Measurements from ENCODE around the gene C19orf44. TPM values are rescaled to one million over a fixed set of nuclear protein-coding genes. Genes with fewer than 3 reads are reported as not detected.

Gene C19orf44
- total RNA-seq, 1 donor from 2014 or later: 3.1 TPM

DNA sequence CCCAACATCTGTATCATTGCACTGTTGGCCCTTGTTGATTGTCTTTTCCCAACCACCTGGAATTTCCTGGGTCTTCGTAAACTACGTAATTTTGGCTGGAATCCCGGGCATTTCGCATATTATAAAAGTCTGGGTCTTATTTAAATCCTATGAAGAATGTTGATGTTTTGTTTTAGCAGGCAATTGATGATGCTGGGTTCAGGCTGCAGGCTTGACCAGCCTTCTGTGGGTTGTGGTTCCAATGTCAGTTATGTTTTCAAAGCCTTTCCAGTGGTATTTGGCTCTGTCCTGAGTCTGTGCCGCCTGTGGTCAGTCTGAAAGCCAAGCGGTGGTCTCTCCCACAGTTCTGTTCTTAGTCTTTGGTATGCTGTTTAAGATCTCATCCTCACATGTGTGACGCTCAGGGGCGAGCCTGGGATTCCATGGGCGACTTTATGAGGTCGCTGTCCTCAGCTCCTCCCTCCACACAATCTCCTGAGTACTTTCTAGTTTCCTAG lies 63.6 kb downstream of the C19orf44 start:
- intact Hi-C loops (cut with DNase I): no loop called here
- DNase-seq (ENCODE audit: low spot score): no peak

DNA sequence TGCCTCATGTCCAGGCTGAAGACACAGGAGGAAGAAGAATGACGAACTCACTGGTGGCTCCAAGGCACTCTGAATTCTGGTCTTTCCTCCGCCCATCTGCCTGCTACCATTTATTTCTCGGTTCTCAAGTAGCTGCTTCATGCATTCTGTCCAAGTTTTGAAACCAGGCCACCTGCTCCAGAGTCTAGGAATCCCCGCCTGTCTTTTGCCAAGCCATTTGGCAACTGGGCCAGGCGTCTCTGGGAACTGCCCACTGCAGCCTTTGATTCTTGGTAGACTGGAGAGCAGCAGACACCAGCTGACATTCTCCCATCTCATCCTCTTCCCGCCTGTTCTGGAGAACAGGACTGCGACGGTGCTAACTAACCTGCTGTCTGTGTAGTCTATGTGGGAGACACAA lies 65.2 kb downstream of the C19orf44 start:
- intact Hi-C loops (cut with DNase I): no loop called here

GRCh38 chr19:16562608-16563025 lies 66.4 kb downstream of the C19orf44 start:
- DNase-seq (ENCODE audit: low spot score): no peak
- intact Hi-C loops (cut with DNase I): no loop called here

More for the DNA sequence above, 65.2 kb downstream of the C19orf44 start:
- DNase-seq (ENCODE audit: low spot score): no peak

DNA sequence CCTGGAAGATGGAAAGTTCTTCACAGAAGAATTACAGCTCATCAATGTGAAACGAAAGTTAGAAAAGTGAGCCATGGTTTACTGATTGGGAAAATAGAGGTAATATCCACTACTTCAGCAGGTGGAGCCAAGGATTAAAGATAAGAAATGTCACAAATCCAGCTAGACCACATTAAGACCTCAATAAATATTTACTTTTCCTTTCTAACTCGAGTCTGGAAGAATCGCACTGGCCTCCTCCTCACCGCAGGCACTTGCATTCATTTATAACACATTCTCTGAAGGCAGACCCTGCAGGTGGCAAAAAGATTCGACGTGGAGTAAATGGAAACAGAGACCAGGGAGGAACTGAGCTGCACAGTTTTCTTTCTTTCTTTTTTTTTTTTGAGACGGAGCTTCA lies 68.6 kb downstream of the C19orf44 start:
- intact Hi-C loops (cut with DNase I): no loop called here
- no peak for DNase-seq (ENCODE audit: low spot score)

DNA sequence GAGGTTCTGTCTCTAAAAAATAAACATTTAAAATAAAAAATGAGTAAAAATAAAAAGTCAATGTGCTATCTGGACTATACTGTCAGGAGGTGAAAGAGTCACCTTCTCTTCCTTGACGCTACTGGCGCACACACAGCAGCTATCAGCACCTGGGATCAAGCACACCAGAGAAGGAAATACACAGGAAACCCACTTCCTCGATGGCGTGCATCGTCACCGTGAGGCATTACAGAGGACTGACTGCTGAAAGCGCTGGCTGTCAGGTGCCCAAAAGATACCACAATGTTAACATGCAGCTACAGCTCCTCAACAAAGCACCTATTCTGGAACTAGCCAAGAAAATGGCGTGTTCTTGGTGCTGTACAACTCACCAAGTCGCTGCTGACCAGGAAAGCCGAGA lies 70.0 kb downstream of the C19orf44 start:
- intact Hi-C loops (cut with DNase I): no loop called here
- no peak for DNase-seq (ENCODE audit: low spot score)

DNA sequence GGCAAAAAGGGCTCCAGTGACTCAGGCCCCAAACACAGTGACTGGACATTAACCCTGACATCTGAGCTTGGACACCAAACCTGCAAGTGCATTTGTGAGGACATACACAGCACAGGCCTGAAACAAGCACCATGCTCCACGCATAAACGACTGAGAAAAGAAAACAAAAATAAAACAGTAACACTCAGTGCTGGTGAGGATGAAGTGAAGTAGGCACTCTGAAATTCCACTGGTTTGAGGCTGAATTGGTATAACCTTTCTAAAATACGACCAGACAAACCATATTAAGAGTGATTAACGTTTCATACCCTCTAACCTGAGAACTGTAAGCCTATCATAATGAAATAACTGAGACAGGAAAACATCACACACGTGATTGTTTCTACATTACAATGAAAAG lies 70.5 kb downstream of the C19orf44 start:
- intact Hi-C loops (cut with DNase I): no loop called here
- no peak for DNase-seq (ENCODE audit: low spot score)

GRCh38 chr19:16569609-16570320 lies 73.6 kb downstream of the C19orf44 start:
- DNase-seq (ENCODE audit: low spot score): no peak
- intact Hi-C loops (cut with DNase I): no loop called here

Other genes starting within 250 kb of the C19orf44 start
- 44.6 TPM for gene KLF2, start 171.6 kb upstream of the C19orf44 start, total RNA-seq
- gene EPS15L1, start 24.4 kb upstream of the C19orf44 start, total RNA-seq: 48.4 TPM
- not detected for gene CALR3, start 227 bp upstream of the C19orf44 start, total RNA-seq
- 23.7 TPM for gene CHERP, start 46.0 kb downstream of the C19orf44 start, total RNA-seq
- 26.7 TPM for gene SLC35E1, start 76.0 kb downstream of the C19orf44 start, total RNA-seq
- gene MED26, start 131.8 kb downstream of the C19orf44 start, total RNA-seq: 4.3 TPM
- gene SMIM7, start 163.8 kb downstream of the C19orf44 start, total RNA-seq: 47.0 TPM
- gene TMEM38A, start 164.7 kb downstream of the C19orf44 start, total RNA-seq: 13.1 TPM
- not detected for gene NWD1, start 223.5 kb downstream of the C19orf44 start, total RNA-seq